ENCODE results near the gene COL9A1. TPM values are rescaled to one million over a fixed set of nuclear protein-coding genes. Genes with fewer than 3 reads are reported as not detected.

COL9A1 gene
- 9.9 TPM for total RNA-seq

GRCh38 chr6:70303034-70303525, at the start of gene COL9A1:
COL9A1 (minus strand) TSS chr6:70303084; CDS start chr6:70302924, 160 bp downstream.

Other genes starting within 250 kb of the COL9A1 start
- 52.7 TPM for gene FAM135A, start 110.4 kb upstream of the COL9A1 start, total RNA-seq

All from metanephros (tissue), 1 donor.